ENCODE measurements around the gene CDYL. TPM values are rescaled to one million over a fixed set of nuclear protein-coding genes. Genes with fewer than 3 reads are reported as not detected.

CDYL gene
- total RNA-seq, 5 donors from 2014 or later (not counting 1 experiment from before 2014, with no cell fraction given): 24.7 to 36.8 (median 30.2) TPM

GRCh38 chr6:4961322-4962168, 185.3 kb downstream of the CDYL start:
- H3K27ac ChIP-seq (ENCODE audit: low read length): no peak overlapping the region
- Mint-ChIP-seq H3K27ac (no peak overlapping the region), H3K4me1 (no peaks in the 10 kb centered on the region), H3K4me3 (no peak overlapping the region), H3K9me3 (peaks cover 0 to 6% (median 0%) of the 10 kb centered on the region in 3 donors), H3K27me3 (peaks cover 5 to 10% of the 10 kb centered on the region in 2 donors), H3K36me3 (no peaks in the 10 kb centered on the region)
- ChIA-PET CTCF (interaction anchor here in 1 of 2 donors (0.6 kb wide), 1 partner anchor 245 kb away, joined by 7 read pairs; no protein-coding TSS in a partner anchor), POLR2A (interaction anchor here in 1 of 2 donors (0.5 kb wide), 1 partner anchor 20 kb away, joined by 6 read pairs; no protein-coding TSS in a partner anchor)
- H3K27me3 ChIP-seq (replicated peaks in 1 of 2; ENCODE audit: control insufficient read depth in 2 of 2, extremely low read depth in 1 of 2, insufficient read depth in 2 of 2, low read length in 1 of 2): peaks cover 0 to 11% of the 10 kb centered on the region in 2 experiments
- ATAC-seq (replicated peaks in 1 of 4) (no peak), DNase-seq (no peak)
- no peak overlapping the region for H3K4me3 ChIP-seq (ENCODE audit: control insufficient read depth in 1 of 2, extremely low read depth in 1 of 2, low read length in 1 of 2)
- WGBS (ENCODE audit: insufficient coverage): 85% methylated on average over 7 of the region's 10 CpGs
- no peaks in the 10 kb centered on the region for H3K4me1 ChIP-seq (ENCODE audit: control insufficient read depth in 1 of 2, extremely low read depth in 1 of 2, insufficient read depth in 2 of 2, low read length in 2 of 2)
- H3K36me3 ChIP-seq (ENCODE audit: control insufficient read depth in 2 of 2, extremely low read depth in 1 of 2, insufficient read depth in 1 of 2, low read length in 1 of 2): no peaks in the 10 kb centered on the region
- H3K9me3 ChIP-seq: no peaks in the 10 kb centered on the region

GRCh38 chr6:4962905-4963304, 186.7 kb downstream of the CDYL start:
- no peak for ATAC-seq (replicated peaks in 1 of 4)
- no peaks in the 10 kb centered on the region for H3K4me1 Mint-ChIP-seq

GRCh38 chr6:4964675-4965561, 188.7 kb downstream of the CDYL start:
- no peak for ATAC-seq (replicated peaks in 1 of 4)
- H3K9me3 ChIP-seq: no peaks in the 10 kb centered on the region

More at GRCh38 chr6:4962905-4963304, 186.7 kb downstream of the CDYL start:
- H3K27me3 Mint-ChIP-seq: peaks cover 5 to 10% of the 10 kb centered on the region in 2 donors
- Histone ChIP-seq H3K4me1 (ENCODE audit: control insufficient read depth in 1 of 2, extremely low read depth in 1 of 2, insufficient read depth in 2 of 2, low read length in 2 of 2) (no peaks in the 10 kb centered on the region), H3K27ac (ENCODE audit: low read length) (no peak overlapping the region), H3K9me3 (no peaks in the 10 kb centered on the region), H3K27me3 (replicated peaks in 1 of 2; ENCODE audit: control insufficient read depth in 2 of 2, extremely low read depth in 1 of 2, insufficient read depth in 2 of 2, low read length in 1 of 2) (peaks cover 0 to 8% of the 10 kb centered on the region in 2 experiments), H3K4me3 (ENCODE audit: control insufficient read depth in 1 of 2, extremely low read depth in 1 of 2, low read length in 1 of 2) (no peak overlapping the region), H3K36me3 (ENCODE audit: control insufficient read depth in 2 of 2, extremely low read depth in 1 of 2, insufficient read depth in 1 of 2, low read length in 1 of 2) (no peaks in the 10 kb centered on the region)
- POLR2A ChIA-PET: no interaction called here
- DNase-seq: no peak
- WGBS (ENCODE audit: insufficient coverage): no CpG with 5 or more reads among the region's 2 CpGs
- no peak overlapping the region for H3K4me3 Mint-ChIP-seq
- H3K36me3 Mint-ChIP-seq: no peaks in the 10 kb centered on the region
- H3K9me3 Mint-ChIP-seq: peaks cover 0 to 6% (median 0%) of the 10 kb centered on the region in 3 donors
- CTCF ChIA-PET: no interaction called here
- H3K27ac Mint-ChIP-seq: no peak overlapping the region

GRCh38 chr6:4965562-4966389, 189.6 kb downstream of the CDYL start:
- H3K9me3 Mint-ChIP-seq: peaks cover 0 to 6% (median 0%) of the 10 kb centered on the region in 3 donors
- H3K36me3 Mint-ChIP-seq: no peaks in the 10 kb centered on the region
- Histone ChIP-seq H3K4me3 (ENCODE audit: control insufficient read depth in 1 of 2, extremely low read depth in 1 of 2, low read length in 1 of 2) (no peak overlapping the region), H3K27me3 (replicated peaks in 1 of 2; ENCODE audit: control insufficient read depth in 2 of 2, extremely low read depth in 1 of 2, insufficient read depth in 2 of 2, low read length in 1 of 2) (peaks cover 0 to 6% of the 10 kb centered on the region in 2 experiments), H3K27ac (ENCODE audit: low read length) (no peak overlapping the region), H3K9me3 (no peaks in the 10 kb centered on the region), H3K4me1 (ENCODE audit: control insufficient read depth in 1 of 2, extremely low read depth in 1 of 2, insufficient read depth in 2 of 2, low read length in 2 of 2) (no peaks in the 10 kb centered on the region), H3K36me3 (ENCODE audit: control insufficient read depth in 2 of 2, extremely low read depth in 1 of 2, insufficient read depth in 1 of 2, low read length in 1 of 2) (no peaks in the 10 kb centered on the region)
- H3K27ac Mint-ChIP-seq: no peak overlapping the region
- ChIA-PET POLR2A (no interaction called here), CTCF (no interaction called here)
- H3K27me3 Mint-ChIP-seq: peaks cover 5 to 10% of the 10 kb centered on the region in 2 donors
- 71% methylated on average over 1 of the region's 8 CpGs for WGBS (ENCODE audit: insufficient coverage)
- H3K4me1 Mint-ChIP-seq: no peaks in the 10 kb centered on the region
- no peak for DNase-seq
- no peak for ATAC-seq (replicated peaks in 1 of 4)
- no peak overlapping the region for H3K4me3 Mint-ChIP-seq

More at GRCh38 chr6:4964675-4965561, 188.7 kb downstream of the CDYL start:
- H3K27me3 ChIP-seq (replicated peaks in 1 of 2; ENCODE audit: control insufficient read depth in 2 of 2, extremely low read depth in 1 of 2, insufficient read depth in 2 of 2, low read length in 1 of 2): peaks cover 0 to 6% of the 10 kb centered on the region in 2 experiments
- H3K27ac ChIP-seq (ENCODE audit: low read length): no peak overlapping the region
- Mint-ChIP-seq H3K9me3 (peaks cover 0 to 6% (median 0%) of the 10 kb centered on the region in 3 donors), H3K4me3 (no peak overlapping the region), H3K27ac (no peak overlapping the region), H3K27me3 (peaks cover 5 to 9% of the 10 kb centered on the region in 2 donors), H3K36me3 (no peaks in the 10 kb centered on the region), H3K4me1 (no peaks in the 10 kb centered on the region)
- ChIA-PET POLR2A (no interaction called here), CTCF (no interaction called here)
- no peaks in the 10 kb centered on the region for H3K4me1 ChIP-seq (ENCODE audit: control insufficient read depth in 1 of 2, extremely low read depth in 1 of 2, insufficient read depth in 2 of 2, low read length in 2 of 2)
- no peak for DNase-seq
- H3K36me3 ChIP-seq (ENCODE audit: control insufficient read depth in 2 of 2, extremely low read depth in 1 of 2, insufficient read depth in 1 of 2, low read length in 1 of 2): no peaks in the 10 kb centered on the region
- 87% methylated on average over 14 of the region's 22 CpGs for WGBS (ENCODE audit: insufficient coverage)
- H3K4me3 ChIP-seq (ENCODE audit: control insufficient read depth in 1 of 2, extremely low read depth in 1 of 2, low read length in 1 of 2): no peak overlapping the region

GRCh38 chr6:4967301-4968030, 191.3 kb downstream of the CDYL start:
- no peak overlapping the region for H3K27ac Mint-ChIP-seq
- H3K4me1 ChIP-seq (ENCODE audit: control insufficient read depth in 1 of 2, extremely low read depth in 1 of 2, insufficient read depth in 2 of 2, low read length in 2 of 2): no peaks in the 10 kb centered on the region
- no peaks in the 10 kb centered on the region for H3K9me3 Mint-ChIP-seq
- no peaks in the 10 kb centered on the region for H3K36me3 ChIP-seq (ENCODE audit: control insufficient read depth in 2 of 2, extremely low read depth in 1 of 2, insufficient read depth in 1 of 2, low read length in 1 of 2)
- DNase-seq (no peak), ATAC-seq (replicated peaks in 1 of 4) (no peak)
- H3K4me3 Mint-ChIP-seq: no peak overlapping the region
- no peaks in the 10 kb centered on the region for H3K4me1 Mint-ChIP-seq
- no CpG with 5 or more reads among the region's 5 CpGs for WGBS (ENCODE audit: insufficient coverage)
- peaks cover 0 to 11% of the 10 kb centered on the region in 2 experiments for H3K27me3 ChIP-seq (replicated peaks in 1 of 2; ENCODE audit: control insufficient read depth in 2 of 2, extremely low read depth in 1 of 2, insufficient read depth in 2 of 2, low read length in 1 of 2)
- no peak overlapping the region for H3K4me3 ChIP-seq (ENCODE audit: control insufficient read depth in 1 of 2, extremely low read depth in 1 of 2, low read length in 1 of 2)
- ChIA-PET CTCF (no interaction called here), POLR2A (no interaction called here)
- peaks cover 12 to 13% of the 10 kb centered on the region in 2 donors for H3K27me3 Mint-ChIP-seq
- H3K9me3 ChIP-seq: no peaks in the 10 kb centered on the region
- H3K36me3 Mint-ChIP-seq: no peaks in the 10 kb centered on the region
- H3K27ac ChIP-seq (ENCODE audit: low read length): no peak overlapping the region
